Osteocyte (in vitro differentiated cells): Measurements from ENCODE around the gene KAT2A. TPM values are rescaled to one million over a fixed set of nuclear protein-coding genes. Genes with fewer than 3 reads are reported as not detected.
"Not testable (repeated sequence)": the region's sequence is repeated elsewhere in the genome, so short reads cannot be mapped to it uniquely, and the experiment has no call there.

ENCODE experiments used
- DNase-seq: peaks from one replicate; pipeline ENCODE4 v3.0.0; 2021; ENCODE audit warnings: mixed read lengths; ENCODE audit not compliant: unreplicated experiment; ENCODE audit errors: extremely low spot score
- H3K27ac Mint-ChIP-seq: one replicate; pipeline ENCODE4 v1.8.0; 2021; ENCODE audit warnings: mild to moderate bottlenecking, mixed read lengths; ENCODE audit not compliant: unreplicated experiment
- H3K27me3 Mint-ChIP-seq: one replicate; pipeline ENCODE4 v1.8.0; 2021; ENCODE audit warnings: mixed read lengths; ENCODE audit not compliant: unreplicated experiment
- H3K36me3 Mint-ChIP-seq: one replicate; pipeline ENCODE4 v1.8.0; 2021; ENCODE audit warnings: mixed read lengths; ENCODE audit not compliant: unreplicated experiment
- H3K4me1 Mint-ChIP-seq: one replicate; pipeline ENCODE4 v1.8.0; 2021; ENCODE audit warnings: mixed read lengths; ENCODE audit not compliant: unreplicated experiment
- H3K4me3 Mint-ChIP-seq: one replicate; pipeline ENCODE4 v1.8.0; 2021; ENCODE audit warnings: mild to moderate bottlenecking, moderate library complexity, mixed read lengths; ENCODE audit not compliant: unreplicated experiment
- H3K9me3 Mint-ChIP-seq: one replicate; pipeline ENCODE4 v1.8.0; 2021; ENCODE audit warnings: mixed read lengths; ENCODE audit not compliant: unreplicated experiment
- CTCF ChIP-seq: fragments of 200-600 bp; sonication (generic); IDR thresholded peaks from 2 replicates; pipeline ENCODE4 v1.5.0; 2021; ENCODE audit warnings: antibody characterized with exemption, mild to moderate bottlenecking, moderate library complexity
- total RNA-seq: library from RNA; stranded (reverse); gene quantifications from 2 replicates; pipeline ENCODE4 v1.2.1, GENCODE V29; 2021

KAT2A gene
- total RNA-seq, 1 donor from 2014 or later: 40.4 TPM

GRCh38 chr17:42153919-42154742 lies 33.0 kb upstream of the KAT2A start:
- DNase-seq: no peak
- Mint-ChIP-seq H3K27ac (peak overlapping the region; percentile 85), H3K27me3 (no peaks in the 10 kb centered on the region), H3K36me3 (peaks cover 3% of the 10 kb centered on the region), H3K4me1 (peaks cover 36% of the 10 kb centered on the region), H3K9me3 (no peaks in the 10 kb centered on the region), H3K4me3 (peak overlapping the region; percentile 82)
- no peak for TF ChIP-seq CTCF

GRCh38 chr17:42146911-42147607 lies 25.9 kb upstream of the KAT2A start:
- no peak for TF ChIP-seq CTCF
- Mint-ChIP-seq H3K4me1 (peaks cover 16% of the 10 kb centered on the region), H3K27ac (no peak overlapping the region), H3K4me3 (no peak overlapping the region), H3K36me3 (peaks cover 14% of the 10 kb centered on the region), H3K9me3 (no peaks in the 10 kb centered on the region), H3K27me3 (no peaks in the 10 kb centered on the region)
- DNase-seq: no peak

- not testable (repeated sequence) for DNase-seq, H3K4me3 Mint-ChIP-seq, H3K27ac Mint-ChIP-seq, H3K9me3 Mint-ChIP-seq, H3K27me3 Mint-ChIP-seq
- Mint-ChIP-seq H3K36me3 (peaks cover 16% of the 10 kb centered on the region), H3K4me1 (peaks cover 11% of the 10 kb centered on the region)
Observed at GRCh38 chr17:42143138-42143537, 22.0 kb upstream of the KAT2A start.

GRCh38 chr17:42142371-42142896 lies 21.3 kb upstream of the KAT2A start:
- Mint-ChIP-seq H3K9me3 (no peaks in the 10 kb centered on the region), H3K4me3 (no peak overlapping the region), H3K27me3 (no peaks in the 10 kb centered on the region), H3K4me1 (peaks cover 11% of the 10 kb centered on the region), H3K36me3 (peaks cover 15% of the 10 kb centered on the region), H3K27ac (peak overlapping the region; percentile 15)
- no peak for TF ChIP-seq CTCF
- DNase-seq: no peak

- Mint-ChIP-seq H3K36me3 (peaks cover 15% of the 10 kb centered on the region), H3K9me3 (no peaks in the 10 kb centered on the region), H3K27me3 (no peaks in the 10 kb centered on the region), H3K27ac (no peak overlapping the region), H3K4me1 (peaks cover 13% of the 10 kb centered on the region), H3K4me3 (no peak overlapping the region)
- TF ChIP-seq CTCF: no peak
- DNase-seq: no peak
Observed at GRCh38 chr17:42141382-42141781, 20.2 kb upstream of the KAT2A start.

GRCh38 chr17:42140690-42141089 lies 19.5 kb upstream of the KAT2A start:
- DNase-seq, H3K4me3 Mint-ChIP-seq, H3K9me3 Mint-ChIP-seq, H3K27ac Mint-ChIP-seq, H3K27me3 Mint-ChIP-seq: not testable (repeated sequence)
- H3K4me1 Mint-ChIP-seq: peaks cover 20% of the 10 kb centered on the region
- peaks cover 15% of the 10 kb centered on the region for H3K36me3 Mint-ChIP-seq
